ENCODE data around the gene DHRS12. TPM values are rescaled to one million over a fixed set of nuclear protein-coding genes. Genes with fewer than 3 reads are reported as not detected.
A peak's percentile ranks its signal among the peaks of the same experiment; 100 is the strongest.

Gene DHRS12
- total RNA-seq, 1 donor from 2014 or later: 10.3 TPM

- TF ChIP-seq CTCF (IDR thresholded peaks at IDR 0.05; ENCODE audit: borderline replicate concordance): no peak
- Histone ChIP-seq H3K36me3 (peaks cover 17% of the 10 kb centered on the region), H3K27ac (replicated peaks) (peak overlapping the region; percentile 69), H3K27me3 (ENCODE audit: low read depth) (no peaks in the 10 kb centered on the region), H3K4me1 (peaks cover 3% of the 10 kb centered on the region), H3K4me3 (no peak overlapping the region), H3K9me3 (replicated peaks) (no peaks in the 10 kb centered on the region)
- no peak for DNase-seq
- intact Hi-C loops (cut with micrococcal nuclease): no loop called here
These were observed 63.3 kb downstream of the DHRS12 start for GRCh38 chr13:51740698-51741097.

- Histone ChIP-seq H3K27me3 (ENCODE audit: low read depth) (no peaks in the 10 kb centered on the region), H3K27ac (replicated peaks) (peak overlapping the region; percentile 69), H3K36me3 (peaks cover 17% of the 10 kb centered on the region), H3K4me3 (no peak overlapping the region), H3K9me3 (replicated peaks) (no peaks in the 10 kb centered on the region), H3K4me1 (peaks cover 3% of the 10 kb centered on the region)
- no peak for TF ChIP-seq CTCF (IDR thresholded peaks at IDR 0.05; ENCODE audit: borderline replicate concordance)
- no peak for DNase-seq
- intact Hi-C loops (cut with micrococcal nuclease): no loop called here
These were observed 64.8 kb downstream of the DHRS12 start for GRCh38 chr13:51739027-51739764.

- peaks cover 17% of the 10 kb centered on the region for H3K36me3 ChIP-seq
- no peaks in the 10 kb centered on the region for H3K27me3 ChIP-seq (ENCODE audit: low read depth)
- no peak overlapping the region for H3K27ac ChIP-seq (replicated peaks)
- no peak for DNase-seq
- peaks cover 3% of the 10 kb centered on the region for H3K4me1 ChIP-seq
- no peaks in the 10 kb centered on the region for H3K9me3 ChIP-seq (replicated peaks)
- no peak for TF ChIP-seq CTCF (IDR thresholded peaks at IDR 0.05; ENCODE audit: borderline replicate concordance)
- intact Hi-C loops (cut with micrococcal nuclease): no loop called here
- H3K4me3 ChIP-seq: no peak overlapping the region
These were observed 65.6 kb downstream of the DHRS12 start for GRCh38 chr13:51738226-51738905.

- Histone ChIP-seq H3K27ac (replicated peaks) (no peak overlapping the region), H3K9me3 (replicated peaks) (no peaks in the 10 kb centered on the region), H3K4me3 (no peak overlapping the region), H3K4me1 (peaks cover 3% of the 10 kb centered on the region), H3K36me3 (peaks cover 17% of the 10 kb centered on the region), H3K27me3 (ENCODE audit: low read depth) (no peaks in the 10 kb centered on the region)
- intact Hi-C loops (cut with micrococcal nuclease): no loop called here
- DNase-seq: no peak
- TF ChIP-seq CTCF (IDR thresholded peaks at IDR 0.05; ENCODE audit: borderline replicate concordance): no peak
These were observed 66.4 kb downstream of the DHRS12 start for GRCh38 chr13:51737609-51738008.

GRCh38 chr13:51734786-51735185 is 69.2 kb downstream of the DHRS12 start:
- Histone ChIP-seq H3K36me3 (peaks cover 8% of the 10 kb centered on the region), H3K9me3 (replicated peaks) (no peaks in the 10 kb centered on the region), H3K4me1 (peaks cover 25% of the 10 kb centered on the region), H3K27me3 (ENCODE audit: low read depth) (no peaks in the 10 kb centered on the region), H3K4me3 (no peak overlapping the region), H3K27ac (replicated peaks) (no peak overlapping the region)
- intact Hi-C loops (cut with micrococcal nuclease): no loop called here
- no peak for TF ChIP-seq CTCF (IDR thresholded peaks at IDR 0.05; ENCODE audit: borderline replicate concordance)
- DNase-seq: no peak
